A549 (cell line): ENCODE measurements around the gene TRAPPC1.

Experiments used
- CHD2 ChIP-seq: fragments of 150-350 bp; IDR thresholded peaks from 2 replicates; pipeline ENCODE4 v1.6.1; 2014; ENCODE audit warnings: low read length; ENCODE audit not compliant: partially characterized antibody
- EP300 ChIP-seq, 2 experiments: fragments of >200 bp; sonication (Bioruptor Twin); formaldehyde crosslinking; IDR thresholded peaks; 2 replicates in 1 of 2; 3 replicates in 1 of 2; pipeline ENCODE4 v1.6.1; 2016 to 2017
- RAD21 ChIP-seq, 2 experiments: fragments of >200 bp in 1 of 2; sonication (Bioruptor Twin) in 1 of 2; formaldehyde crosslinking in 1 of 2; IDR thresholded peaks in 1 of 2; conservative IDR thresholded peaks in 1 of 2; 2 replicates in 1 of 2; 3 replicates in 1 of 2; pipeline ENCODE4 v1.6.1; 2012 to 2018; ENCODE audit warnings: inconsistent platforms in 1 of 2
- REST ChIP-seq: fragments of 200-600 bp; sonication (generic); IDR thresholded peaks from 2 replicates; pipeline ENCODE4 v1.6.1; 2016; ENCODE audit warnings: antibody characterized with exemption, mild to moderate bottlenecking, moderate library complexity
- TFCP2L1 ChIP-seq: fragments of 250-450 bp; sonication (Bioruptor Pico); IDR thresholded peaks from 2 replicates; pipeline ENCODE4 v1.5.0; 2021; ENCODE audit warnings: mild to moderate bottlenecking
- TF ChIP-seq, protein P1 (sequence below): fragments of >200 bp; sonication (Bioruptor Twin); formaldehyde crosslinking; IDR thresholded peaks from 3 replicates; pipeline ENCODE4 v1.5.1; 2016

DNA sequence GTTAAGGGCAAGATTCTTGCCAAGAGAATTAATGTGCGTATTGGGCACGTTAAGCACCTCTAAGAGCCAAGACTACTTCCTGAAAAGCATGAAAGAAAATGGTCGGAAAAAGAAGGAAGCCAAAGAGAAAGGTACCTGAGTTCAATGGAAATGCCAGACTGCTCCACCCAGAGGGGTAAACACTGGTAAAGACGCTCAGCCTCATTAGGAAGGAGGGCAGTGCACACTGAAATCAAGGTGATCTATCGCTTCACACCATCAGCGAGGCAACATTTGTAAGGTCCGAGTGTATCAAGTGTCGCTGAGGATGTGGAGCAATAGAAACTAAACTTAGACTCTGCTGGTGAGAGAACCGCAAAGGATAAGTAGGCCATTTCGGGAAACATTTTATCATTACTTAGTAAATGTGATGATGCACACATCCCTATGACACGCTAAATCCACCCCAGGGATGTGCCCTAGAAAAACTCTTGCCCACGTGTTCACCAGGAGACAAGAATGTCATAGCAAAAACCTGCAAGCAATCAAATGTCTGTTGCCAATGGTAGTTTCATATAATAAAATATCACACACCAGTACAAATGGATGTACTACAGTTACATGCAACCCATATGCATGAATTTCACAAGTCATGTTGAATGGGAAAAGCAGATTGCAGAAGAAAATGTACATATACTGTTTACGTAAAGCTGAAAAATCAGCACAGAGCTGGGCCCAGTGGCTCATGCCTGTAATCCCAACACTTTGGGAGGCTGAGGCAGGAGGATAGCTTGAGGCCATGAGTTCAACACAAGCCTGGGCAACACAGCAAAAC is 23.9 kb upstream of the TRAPPC1 start:
- no peak for TF ChIP-seq RAD21 (conservative IDR thresholded peaks at IDR 0.05 in 1 of 2, IDR thresholded peaks at IDR 0.05 in 1 of 2)
- TF ChIP-seq, protein P1, sequence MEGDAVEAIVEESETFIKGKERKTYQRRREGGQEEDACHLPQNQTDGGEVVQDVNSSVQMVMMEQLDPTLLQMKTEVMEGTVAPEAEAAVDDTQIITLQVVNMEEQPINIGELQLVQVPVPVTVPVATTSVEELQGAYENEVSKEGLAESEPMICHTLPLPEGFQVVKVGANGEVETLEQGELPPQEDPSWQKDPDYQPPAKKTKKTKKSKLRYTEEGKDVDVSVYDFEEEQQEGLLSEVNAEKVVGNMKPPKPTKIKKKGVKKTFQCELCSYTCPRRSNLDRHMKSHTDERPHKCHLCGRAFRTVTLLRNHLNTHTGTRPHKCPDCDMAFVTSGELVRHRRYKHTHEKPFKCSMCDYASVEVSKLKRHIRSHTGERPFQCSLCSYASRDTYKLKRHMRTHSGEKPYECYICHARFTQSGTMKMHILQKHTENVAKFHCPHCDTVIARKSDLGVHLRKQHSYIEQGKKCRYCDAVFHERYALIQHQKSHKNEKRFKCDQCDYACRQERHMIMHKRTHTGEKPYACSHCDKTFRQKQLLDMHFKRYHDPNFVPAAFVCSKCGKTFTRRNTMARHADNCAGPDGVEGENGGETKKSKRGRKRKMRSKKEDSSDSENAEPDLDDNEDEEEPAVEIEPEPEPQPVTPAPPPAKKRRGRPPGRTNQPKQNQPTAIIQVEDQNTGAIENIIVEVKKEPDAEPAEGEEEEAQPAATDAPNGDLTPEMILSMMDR: no peak
- no peak for TF ChIP-seq EP300 (IDR thresholded peaks at IDR 0.05)
- TF ChIP-seq TFCP2L1 (CRISPR knock-in tag): no peak
- TF ChIP-seq CHD2: no peak
- no peak for TF ChIP-seq REST
